GM21526 (cell line): ENCODE results near the gene GPR149.

Source experiments
- ATAC-seq: cut with Tn5 transposase; IDR thresholded peaks from one replicate; pipeline ENCODE4 v1.9.1; 2021; ENCODE audit warnings: moderate library complexity; ENCODE audit not compliant: unreplicated experiment, low FRiP score

The GPR149 gene

DNA sequence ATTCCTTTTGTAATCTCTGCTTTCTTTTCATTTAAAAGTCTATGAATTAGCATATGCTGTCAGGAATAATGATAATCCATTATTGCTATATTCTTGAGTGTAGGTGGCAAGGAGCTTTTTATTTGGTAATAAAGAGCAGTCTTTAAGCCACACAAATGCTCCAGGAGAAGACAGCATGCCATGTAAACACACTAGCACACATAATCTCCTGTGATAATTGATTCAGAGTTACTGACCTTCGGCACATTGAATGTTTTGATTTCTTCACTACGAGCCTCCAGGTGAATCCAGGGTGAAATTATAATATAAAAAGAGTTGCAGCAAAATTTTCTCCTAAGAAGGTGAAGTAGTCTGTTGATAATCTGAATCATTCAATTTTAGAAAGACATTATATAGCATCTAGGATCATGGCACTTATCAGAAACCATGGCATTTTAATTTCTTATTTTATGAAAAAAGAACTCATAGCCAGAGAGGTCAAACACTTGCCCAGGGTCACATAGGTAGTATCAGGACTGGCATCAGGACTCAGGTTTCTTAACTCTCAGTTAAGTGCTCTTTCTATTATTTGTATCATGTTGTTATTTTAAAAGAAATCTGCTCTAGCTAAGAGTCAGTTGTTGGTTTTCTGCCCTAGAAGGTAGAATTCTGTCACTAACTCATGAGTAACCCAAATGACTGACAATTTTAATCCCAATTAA, 84.4 kb downstream of the GPR149 start:
- no peak for ATAC-seq

DNA sequence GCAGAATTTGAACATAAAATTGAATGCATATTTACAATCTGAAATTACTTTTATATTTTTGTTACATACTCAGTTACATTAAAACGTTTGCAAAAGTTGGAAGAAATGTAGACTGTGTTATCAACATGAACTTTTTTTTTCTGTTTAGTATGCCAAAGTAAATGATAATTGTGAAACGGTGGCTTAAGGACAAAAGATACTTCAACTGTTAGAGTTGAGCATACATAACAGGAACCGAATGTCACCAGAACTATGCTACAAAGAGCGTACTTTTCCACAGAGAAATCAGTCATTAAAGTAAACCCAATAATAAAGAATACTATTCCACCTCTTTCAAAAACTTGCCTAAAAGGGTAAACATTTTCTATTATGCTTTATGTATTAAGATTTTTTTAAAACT, 91.4 kb downstream of the GPR149 start:
- ATAC-seq: no peak

DNA sequence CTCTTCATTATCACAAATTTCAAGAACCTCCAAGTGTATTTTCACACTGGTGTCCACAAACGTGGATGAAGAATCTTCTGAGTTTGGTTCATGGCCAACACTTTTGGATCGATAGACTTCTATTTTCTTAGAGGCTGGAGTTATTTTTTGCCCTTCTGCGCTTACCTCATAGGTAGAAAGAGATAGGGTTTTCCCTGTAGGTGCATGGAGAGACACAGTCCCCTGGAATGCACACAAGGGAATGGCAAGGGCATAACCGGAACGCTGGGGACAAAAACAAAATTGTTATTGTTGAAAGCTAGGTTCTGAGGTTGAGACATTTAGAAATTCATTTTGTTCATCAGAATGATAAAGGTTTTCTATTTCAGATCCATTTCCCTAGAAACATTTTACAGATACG, 92.0 kb downstream of the GPR149 start:
- no peak for ATAC-seq

DNA sequence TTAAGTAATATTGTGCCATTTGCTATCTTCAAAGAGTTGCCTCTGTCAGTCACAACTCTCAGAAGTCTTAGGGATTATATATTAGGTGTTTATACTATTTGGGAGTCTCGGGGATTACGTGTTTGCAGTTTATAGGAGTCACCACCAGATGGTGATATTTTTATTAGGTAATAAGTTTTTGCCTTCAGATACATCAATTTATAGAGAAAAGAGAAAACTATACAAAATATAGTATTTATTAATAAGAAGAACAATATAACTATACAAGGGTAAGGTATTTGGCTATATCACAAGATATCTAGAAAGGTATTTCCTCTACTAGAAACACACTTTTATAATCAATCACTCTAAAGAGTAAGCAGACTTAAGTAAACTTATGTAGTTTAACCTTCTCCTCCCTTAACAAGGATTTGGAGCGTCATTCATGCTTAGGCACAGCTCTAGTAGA, 95.0 kb downstream of the GPR149 start:
- no peak for ATAC-seq

DNA sequence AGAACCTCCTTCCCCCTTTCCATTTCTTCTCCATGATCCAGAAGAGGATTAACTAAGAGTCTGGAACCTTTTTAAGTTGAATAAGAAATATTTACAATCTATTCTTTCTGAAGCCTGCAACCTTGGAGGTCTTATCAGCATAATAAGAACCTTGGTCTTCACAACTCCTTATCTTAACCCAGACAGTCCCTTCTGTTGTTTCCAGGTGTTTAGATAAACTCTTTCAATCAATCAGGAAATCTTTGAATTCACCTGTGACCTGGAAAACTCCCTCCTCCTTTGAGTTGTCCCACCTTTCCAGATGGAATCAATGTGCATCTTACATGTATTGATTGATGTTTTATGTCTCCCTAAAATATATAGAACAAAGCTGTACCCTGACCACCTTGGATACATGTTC, 102.1 kb downstream of the GPR149 start:
- no peak for ATAC-seq

DNA sequence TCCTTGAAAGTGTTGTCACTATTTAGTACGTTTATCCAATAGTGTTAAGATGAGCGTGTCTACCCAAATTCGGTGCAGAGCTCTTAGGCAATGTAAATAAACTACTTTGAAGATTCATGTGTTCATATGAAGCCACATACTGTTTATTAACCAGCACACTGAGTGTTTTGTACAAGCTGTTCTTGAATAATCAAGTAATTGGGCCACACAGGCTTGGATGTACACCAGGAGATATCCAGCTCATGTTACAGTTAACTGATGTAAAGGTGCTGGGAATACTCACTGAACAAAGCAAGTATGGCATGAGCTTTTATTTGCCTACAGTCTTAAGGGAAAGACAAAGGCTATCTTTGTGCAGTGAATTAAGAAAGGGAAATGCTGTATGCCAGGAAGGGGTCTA, 105.1 kb downstream of the GPR149 start:
- ATAC-seq: no peak

DNA sequence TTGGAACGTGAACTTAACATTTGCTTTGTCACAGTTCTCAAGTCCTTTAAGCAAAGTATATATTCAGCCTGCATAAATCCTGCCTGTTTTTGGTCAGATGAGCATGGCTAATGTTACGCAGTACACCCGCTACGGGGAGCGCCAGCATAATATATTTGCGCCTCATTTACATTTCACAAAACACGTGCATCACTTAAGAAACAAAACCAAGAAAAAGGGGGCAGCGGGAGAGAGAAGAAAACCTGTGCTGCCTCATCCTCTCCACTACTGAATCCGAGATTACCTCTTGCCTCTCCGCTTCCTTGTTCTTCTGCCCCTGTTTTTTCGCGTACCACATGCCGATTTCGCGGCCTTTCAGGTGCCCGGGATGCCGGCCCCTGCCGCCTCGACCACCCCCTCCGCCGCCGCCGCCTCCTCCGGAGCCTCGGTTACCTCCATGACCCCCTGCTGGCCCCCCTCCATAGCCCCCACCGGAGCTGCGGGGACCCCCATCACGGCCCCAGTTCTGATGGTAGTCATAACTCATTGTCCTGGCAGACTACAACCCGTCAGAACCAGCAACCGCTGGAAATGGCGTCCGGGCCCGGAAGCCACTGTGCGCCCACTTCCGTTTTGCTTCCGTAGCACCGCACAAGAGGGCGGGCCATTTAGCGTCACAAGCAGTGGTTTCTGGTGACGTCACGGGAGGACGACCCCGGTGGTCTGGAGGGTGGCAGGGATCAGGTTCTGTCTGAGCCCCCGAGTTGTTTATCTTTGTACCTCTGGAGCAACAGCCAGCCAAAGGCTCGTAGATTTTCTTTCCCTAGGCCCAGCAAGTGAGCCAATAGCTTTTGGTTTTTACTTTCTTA, 105.9 kb downstream of the GPR149 start, which contains the start of gene DHX36:
Gene DHX36, minus strand, starts transcription at position 597 of the 848 bp plus-strand sequence. Its CDS starts 71 bp downstream, at position 526.
- peak; percentile 96 for ATAC-seq

DNA sequence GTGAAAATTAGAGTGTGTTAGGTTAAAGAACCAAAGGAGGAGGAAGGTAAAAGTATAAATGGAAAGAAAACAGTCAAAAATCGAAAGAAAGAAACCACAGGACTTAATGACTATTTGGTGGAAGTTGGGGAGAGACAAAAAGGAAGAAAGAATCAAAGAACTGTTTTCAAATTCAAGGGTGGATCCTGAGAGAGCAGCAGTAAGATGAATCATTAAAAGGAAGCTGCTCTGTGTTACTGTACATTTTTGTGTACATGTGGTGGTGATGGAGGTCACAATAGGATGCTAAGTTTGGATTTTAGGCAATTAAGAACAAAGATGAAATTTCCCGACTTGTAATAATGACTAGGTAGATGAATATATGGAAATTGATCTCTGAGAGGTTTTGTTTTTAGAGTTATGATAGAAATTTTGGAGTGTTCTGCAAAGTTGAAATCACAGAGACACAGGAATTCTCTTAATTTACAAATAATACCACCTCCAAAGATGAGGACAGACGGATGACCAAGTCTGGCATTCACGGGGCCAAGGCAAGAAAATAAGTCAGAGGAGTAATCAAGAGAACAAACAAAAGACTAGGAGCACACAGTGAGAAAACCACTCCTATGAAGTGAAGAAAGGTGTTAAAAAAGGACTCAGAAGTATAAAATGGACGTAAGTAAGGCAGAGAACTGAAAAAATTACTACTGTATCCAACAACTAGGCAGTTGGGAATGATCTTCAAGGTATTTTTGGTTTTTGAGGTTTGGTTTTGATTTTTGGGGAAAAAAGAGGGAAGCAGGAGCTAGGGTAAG, 112.8 kb downstream of the GPR149 start:
- ATAC-seq: no peak

DNA sequence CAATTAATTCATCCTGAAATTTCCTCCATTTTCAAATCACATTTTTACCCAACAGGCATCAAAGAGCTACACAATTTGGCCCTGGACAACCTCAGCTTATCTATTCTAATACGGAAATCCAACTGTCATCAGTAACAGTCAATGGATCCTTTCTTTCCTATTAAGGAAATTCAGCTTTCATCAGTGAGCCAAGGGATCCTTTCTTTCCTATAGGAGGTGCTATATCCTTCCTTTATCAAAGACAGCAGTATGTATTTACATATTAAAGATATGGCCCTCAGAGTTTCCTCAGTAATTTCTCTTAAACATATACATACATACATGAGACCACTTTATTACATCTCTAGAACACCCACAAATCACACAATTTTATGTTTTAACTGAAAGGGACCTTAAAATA, 115.8 kb downstream of the GPR149 start:
- no peak for ATAC-seq

DNA sequence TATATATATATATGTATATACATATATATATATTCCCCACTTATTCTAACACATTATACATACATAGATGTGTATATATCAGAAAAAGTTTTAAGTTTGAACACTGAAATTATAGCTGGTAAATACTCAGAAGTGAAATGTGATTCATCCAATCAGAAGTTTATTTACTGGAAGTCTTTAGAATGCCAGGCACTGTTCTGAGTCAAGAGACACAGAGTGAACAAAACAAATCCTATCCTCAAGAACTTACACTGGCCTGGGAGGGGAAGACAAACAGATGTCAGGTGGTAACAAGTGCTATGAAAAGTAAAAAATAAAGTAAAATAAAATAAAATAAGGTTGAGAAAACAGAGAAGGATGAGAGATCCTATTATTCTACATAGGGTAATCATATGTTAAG, 119.2 kb downstream of the GPR149 start:
- no peak for ATAC-seq

DNA sequence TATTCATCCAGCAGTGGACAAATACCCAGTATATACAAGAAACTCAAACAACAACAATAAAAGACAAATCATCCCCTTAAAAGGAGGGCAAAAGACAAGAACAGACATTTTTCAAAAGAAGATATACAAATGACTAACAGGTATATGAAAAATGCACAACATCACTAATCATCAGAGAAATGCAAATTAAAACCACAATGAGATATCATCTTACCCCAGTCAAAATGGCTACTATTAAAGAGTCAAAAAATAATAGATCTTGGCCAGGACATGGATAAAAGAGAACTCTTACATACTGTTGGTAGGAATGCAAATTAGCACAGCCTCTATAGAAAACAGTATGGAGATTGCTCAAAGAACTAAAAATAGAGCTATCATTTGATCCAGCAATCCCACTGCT, 122.6 kb downstream of the GPR149 start:
- ATAC-seq: no peak

DNA sequence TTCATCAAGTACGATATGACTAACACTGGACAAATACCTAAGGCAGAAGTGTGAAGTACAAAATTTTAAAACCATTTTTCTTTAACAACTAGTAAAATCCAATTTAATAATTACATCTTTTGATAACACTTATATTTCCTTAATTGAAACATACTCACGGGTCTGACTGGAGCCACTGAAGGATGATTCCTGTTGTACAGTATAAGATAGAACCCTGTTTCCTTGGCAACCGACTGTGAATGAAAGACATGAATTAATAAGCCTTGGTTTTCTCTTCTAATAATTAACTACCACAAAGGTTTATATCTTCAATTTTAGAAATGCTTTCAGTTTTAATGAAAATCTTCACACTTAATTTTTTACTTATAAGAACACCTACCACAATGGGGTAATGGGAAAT, 125.1 kb downstream of the GPR149 start:
- no peak for ATAC-seq

DNA sequence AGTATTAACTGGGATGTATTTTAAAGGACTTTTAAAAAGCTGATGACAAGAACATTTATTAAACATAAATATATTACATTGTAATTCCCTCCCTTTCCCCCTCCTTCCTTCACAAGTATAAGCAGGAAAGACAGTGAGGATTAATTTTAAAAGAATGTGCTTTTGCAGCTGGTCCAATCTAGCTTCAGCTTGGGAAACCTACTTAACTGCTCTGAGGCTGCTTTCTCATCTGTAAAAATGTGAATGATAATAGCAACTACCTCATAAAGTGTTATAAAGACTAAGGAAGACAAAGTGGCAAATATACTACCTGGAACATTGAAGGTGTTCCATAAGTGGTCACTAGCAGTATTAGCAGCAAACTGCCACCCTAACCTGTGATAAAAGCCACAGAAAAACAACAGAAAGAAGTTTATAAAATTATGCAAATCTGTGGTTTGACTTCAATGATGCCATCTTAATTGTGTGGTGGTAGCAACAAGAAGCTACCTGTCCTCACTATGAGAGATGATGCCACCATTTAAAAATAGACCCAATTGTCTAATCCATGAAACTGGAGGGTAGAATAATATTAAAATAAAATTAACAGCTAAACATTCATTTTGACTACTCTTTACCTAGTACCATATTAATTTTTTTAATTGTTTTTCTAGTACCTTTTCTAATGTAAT, 125.7 kb downstream of the GPR149 start:
- ATAC-seq: no peak

DNA sequence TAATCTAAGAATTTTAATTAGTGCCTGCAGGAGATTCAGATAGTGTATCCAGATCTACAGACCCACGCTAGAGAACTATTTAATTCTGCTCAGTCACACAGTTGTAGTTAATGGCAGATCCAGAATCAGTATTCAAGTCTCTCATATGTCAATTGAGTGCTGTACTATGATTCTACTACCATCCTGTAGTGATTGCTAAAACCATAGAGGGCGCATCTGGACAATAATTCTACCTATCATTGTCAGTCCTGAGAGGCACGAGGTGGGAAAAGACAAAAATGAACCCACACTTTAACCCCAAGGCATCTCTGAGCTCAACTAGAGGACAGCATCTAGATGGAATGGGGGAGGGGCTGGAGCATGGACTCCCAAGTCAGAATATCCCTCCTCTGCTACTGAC, 128.4 kb downstream of the GPR149 start:
- no peak for ATAC-seq

DNA sequence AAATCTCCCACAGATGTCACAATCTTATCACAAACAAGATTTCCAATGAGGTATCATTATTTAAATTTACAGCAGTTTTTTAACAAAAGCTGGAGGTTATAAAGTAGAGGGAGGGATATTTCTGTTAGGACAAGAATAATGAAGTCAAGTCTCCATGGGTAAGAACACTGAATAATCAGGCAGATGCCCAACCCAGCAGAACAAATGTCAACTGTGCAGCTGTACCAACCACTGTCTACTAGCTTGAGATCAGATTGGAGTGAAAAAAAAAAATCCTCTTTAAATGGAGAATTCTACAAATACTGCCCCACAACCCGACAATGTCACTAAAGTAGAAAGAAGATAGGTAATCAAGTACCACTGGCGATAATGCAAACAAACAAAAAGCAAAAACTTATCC, 136.0 kb downstream of the GPR149 start:
- no peak for ATAC-seq

DNA sequence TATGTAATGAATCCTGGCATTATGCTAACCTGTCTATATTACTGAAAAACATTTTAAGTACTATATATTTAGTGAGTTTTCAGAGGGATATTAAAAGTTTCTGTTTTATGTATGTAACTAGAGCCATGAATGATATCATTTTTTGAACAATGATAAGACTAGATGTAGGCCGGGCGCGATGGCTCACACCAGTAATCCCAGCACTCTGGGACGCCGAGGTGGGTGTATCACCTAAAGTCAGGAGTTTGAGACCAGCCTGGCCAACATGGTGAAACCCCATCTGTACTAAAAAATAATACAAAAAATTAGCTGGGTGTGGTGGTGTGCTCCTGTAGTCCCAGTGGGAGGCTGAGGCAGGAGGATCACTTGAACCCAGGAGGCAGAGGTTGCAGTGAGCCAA, 139.8 kb downstream of the GPR149 start:
- no peak for ATAC-seq
